ENCODE data around the gene SHISA8.

Gene SHISA8

GRCh38 chr22:41902932-41903421 is 11.9 kb downstream of the SHISA8 start:
- FAIRE-seq, result no peak
- no peak for DNase-seq (ENCODE audit: insufficient read length, low spot score)
- TF ChIP-seq CTCF (IDR thresholded peaks at IDR 0.05; ENCODE audit: insufficient read depth, missing control alignments), result no peak

GRCh38 chr22:41902016-41902415 is 12.9 kb downstream of the SHISA8 start:
- no peak for TF ChIP-seq CTCF (IDR thresholded peaks at IDR 0.05; ENCODE audit: insufficient read depth, missing control alignments)
- no peak for DNase-seq (ENCODE audit: insufficient read length, low spot score)
- no peak for FAIRE-seq

GRCh38 chr22:41900652-41901312 is 14.1 kb downstream of the SHISA8 start:
- no peak for FAIRE-seq
- TF ChIP-seq CTCF (IDR thresholded peaks at IDR 0.05; ENCODE audit: insufficient read depth, missing control alignments), result no peak
- DNase-seq (ENCODE audit: insufficient read length, low spot score), result no peak

- DNase-seq (ENCODE audit: insufficient read length, low spot score) (no peak), FAIRE-seq (no peak)
- TF ChIP-seq CTCF (IDR thresholded peaks at IDR 0.05; ENCODE audit: insufficient read depth, missing control alignments), result no peak
These were observed 14.8 kb downstream of the SHISA8 start for GRCh38 chr22:41899992-41900651.

GRCh38 chr22:41899110-41899509 is 15.8 kb downstream of the SHISA8 start:
- no peak for TF ChIP-seq CTCF (IDR thresholded peaks at IDR 0.05; ENCODE audit: insufficient read depth, missing control alignments)
- DNase-seq (ENCODE audit: insufficient read length, low spot score) (no peak), FAIRE-seq (no peak)

DNA sequence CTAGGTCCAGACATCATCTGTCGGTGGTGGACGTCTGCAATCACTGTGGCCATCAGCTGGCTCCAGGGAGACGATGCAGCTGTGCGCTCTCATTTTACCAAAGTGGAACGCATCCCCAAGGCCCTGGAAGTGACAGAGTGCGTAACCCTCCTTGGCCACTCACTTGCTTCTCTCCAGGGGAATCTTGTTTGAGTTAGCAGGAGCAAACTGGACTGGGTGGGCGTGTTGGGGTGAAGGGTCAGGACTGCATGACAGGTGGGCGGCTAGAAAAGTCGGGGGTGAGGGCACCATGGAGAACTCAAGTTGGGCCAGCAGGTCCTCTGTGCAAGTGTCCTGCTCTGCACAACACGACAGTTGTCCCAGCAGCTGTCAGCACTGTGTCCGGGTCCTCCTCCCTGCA is 16.2 kb downstream of the SHISA8 start:
- no peak for TF ChIP-seq CTCF (IDR thresholded peaks at IDR 0.05; ENCODE audit: insufficient read depth, missing control alignments)
- DNase-seq (ENCODE audit: insufficient read length, low spot score), result no peak
- no peak for FAIRE-seq

Data from D721Med (cell line).